Neural cell (in vitro differentiated cells): ENCODE data around the gene FOCAD. TPM values are rescaled to one million over a fixed set of nuclear protein-coding genes. Genes with fewer than 3 reads are reported as not detected.

Experiments
- H2AFZ ChIP-seq: fragments of 200-600, 300-800 bp; sonication (generic), shearing (Covaris generic); 2 replicates; pipeline ENCODE4 v1.6.0; 2014; ENCODE audit warnings: low read depth, mild to moderate bottlenecking, antibody characterized with exemption, low read length, moderate library complexity
- H3F3A ChIP-seq: fragments of 200-600 bp; shearing (Covaris generic); 2 replicates; pipeline ENCODE4 v1.6.1; 2016; ENCODE audit warnings: mild to moderate bottlenecking, moderate library complexity, mixed read lengths, antibody characterized with exemption, low read length; ENCODE audit not compliant: insufficient read depth, poor library complexity, severe bottlenecking
- H3K27ac ChIP-seq: fragments of 200-600, 300-800 bp; sonication (generic), shearing (Covaris generic); 2 replicates; pipeline ENCODE4 v1.5.1; 2014; ENCODE audit warnings: mild to moderate bottlenecking, low read length, moderate library complexity
- H3K27me3 ChIP-seq: fragments of 300-800, 200-600 bp; sonication (generic), shearing (Covaris generic); 2 replicates; pipeline ENCODE4 v1.6.0; 2014; ENCODE audit warnings: mild to moderate bottlenecking, low read depth, low read length, moderate library complexity; ENCODE audit not compliant: insufficient read depth
- H3K36me3 ChIP-seq: fragments of 300-800, 200-600 bp; sonication (generic), shearing (Covaris generic); 2 replicates; pipeline ENCODE4 v1.5.1; 2014; ENCODE audit warnings: mild to moderate bottlenecking, antibody characterized with exemption, low read length, moderate library complexity; ENCODE audit not compliant: insufficient read depth
- H3K4me2 ChIP-seq: fragments of 300-800, 200-600 bp; sonication (generic), shearing (Covaris generic); 2 replicates; pipeline ENCODE4 v1.6.0; 2014; ENCODE audit warnings: mild to moderate bottlenecking, low read length
- H3K4me3 ChIP-seq: fragments of 300-800, 200-600 bp; sonication (generic), shearing (Covaris generic); 2 replicates; pipeline ENCODE4 v1.5.1; 2014; ENCODE audit warnings: mild to moderate bottlenecking, low read length, moderate library complexity
- H3K79me2 ChIP-seq: fragments of 200-600 bp; shearing (Covaris generic); replicated peaks from 2 replicates; pipeline ENCODE4 v1.6.0; 2014; ENCODE audit warnings: mild to moderate bottlenecking, low read length, moderate library complexity; ENCODE audit not compliant: insufficient read depth
- H3K9ac ChIP-seq: fragments of 300-800, 200-600 bp; sonication (generic), shearing (Covaris generic); 2 replicates; pipeline ENCODE4 v1.6.1; 2016; ENCODE audit warnings: mild to moderate bottlenecking, low read length, mixed read lengths
- H3K9me2 ChIP-seq: fragments of 200-600 bp; shearing (Covaris generic); 2 replicates; pipeline ENCODE4 v1.6.1; 2016; ENCODE audit warnings: mild to moderate bottlenecking, low read length, mixed read lengths; ENCODE audit not compliant: insufficient read depth
- H3K9me3 ChIP-seq: fragments of 200-600, 300-800 bp; sonication (generic), shearing (Covaris generic); 2 replicates; pipeline ENCODE4 v1.6.1; 2016; ENCODE audit warnings: mild to moderate bottlenecking, mixed run types, low read length, moderate library complexity, mixed read lengths
- H4K20me1 ChIP-seq: fragments of 200-600 bp; shearing (Covaris generic); 2 replicates; pipeline ENCODE4 v1.6.1; 2016; ENCODE audit warnings: mild to moderate bottlenecking, mixed run types; ENCODE audit not compliant: insufficient read depth
- CTCF ChIP-seq: fragments of 450-650 bp; IDR thresholded peaks from 2 replicates; pipeline ENCODE4 v1.5.1; 2014; ENCODE audit warnings: antibody characterized with exemption, mild to moderate bottlenecking, moderate library complexity; ENCODE audit not compliant: poor library complexity, severe bottlenecking
- EP300 ChIP-seq: fragments of 450-650 bp; conservative IDR thresholded peaks from 2 replicates; pipeline ENCODE4 v1.6.1; 2014; ENCODE audit warnings: antibody characterized with exemption, mild to moderate bottlenecking, moderate library complexity; ENCODE audit not compliant: poor library complexity, severe bottlenecking
- EZH2 ChIP-seq: fragments of 200-600, 300-800 bp; shearing (Covaris generic), sonication (generic); IDR thresholded peaks from 2 replicates; pipeline ENCODE4 v1.6.1; 2014; ENCODE audit warnings: antibody characterized with exemption, low read length, borderline replicate concordance, mild to moderate bottlenecking; ENCODE audit not compliant: insufficient read depth, poor library complexity, severe bottlenecking
- MXI1 ChIP-seq: fragments of 450-650 bp; conservative IDR thresholded peaks from 2 replicates; pipeline ENCODE4 v1.6.1; 2014; ENCODE audit warnings: antibody characterized with exemption, mild to moderate bottlenecking; ENCODE audit not compliant: poor library complexity, severe bottlenecking
- POLR2AphosphoS5 ChIP-seq: IDR thresholded peaks from 2 replicates; pipeline ENCODE4 v1.6.1; 2012
- RAD21 ChIP-seq: fragments of 450-650 bp; conservative IDR thresholded peaks from 2 replicates; pipeline ENCODE4 v1.6.1; 2014; ENCODE audit warnings: antibody characterized with exemption, mild to moderate bottlenecking, moderate library complexity
- REST ChIP-seq: IDR thresholded peaks from 2 replicates; pipeline ENCODE4 v1.6.1; 2012; ENCODE audit warnings: borderline replicate concordance
- SMC3 ChIP-seq: fragments of 450-650 bp; conservative IDR thresholded peaks from 2 replicates; pipeline ENCODE4 v1.6.1; 2014; ENCODE audit warnings: antibody characterized with exemption, mild to moderate bottlenecking, moderate library complexity; ENCODE audit not compliant: poor library complexity
- TAF1 ChIP-seq: IDR thresholded peaks from 2 replicates; pipeline ENCODE4 v1.6.1; 2012; ENCODE audit warnings: low read depth
- polyA plus RNA-seq: library from polyadenylated mRNA; depleted of rRNA; stranded (reverse); fragments of >200 nt; gene quantifications from 2 replicates; pipeline ENCODE4 v1.2.3, GENCODE V29; 2014

FOCAD gene
- polyA plus RNA-seq, 1 donor from 2014 or later: 23.5 TPM

GRCh38 chr9:20749496-20750198, 65.6 kb downstream of the FOCAD start:
- Histone ChIP-seq H3F3A (no peaks in the 10 kb centered on the region), H3K36me3 (no peaks in the 10 kb centered on the region), H3K79me2 (no peaks in the 10 kb centered on the region), H3K4me3 (no peak overlapping the region), H3K27me3 (no peaks in the 10 kb centered on the region), H4K20me1 (no peaks in the 10 kb centered on the region), H3K27ac (peak overlapping the region; percentile 49), H2AFZ (no peak overlapping the region), H3K4me2 (no peak overlapping the region), H3K9ac (no peak overlapping the region), H3K9me2 (no peaks in the 10 kb centered on the region), H3K9me3 (no peaks in the 10 kb centered on the region)
- TF ChIP-seq POLR2AphosphoS5 (peak; percentile 17), MXI1 (no peak)

GRCh38 chr9:20753761-20754160, 69.7 kb downstream of the FOCAD start:
- TF ChIP-seq RAD21: no peak
- no peak for TF ChIP-seq TAF1
- no peak for TF ChIP-seq MXI1
- no peak for TF ChIP-seq EP300
- no peak for TF ChIP-seq EZH2
- no peak for TF ChIP-seq SMC3
- TF ChIP-seq CTCF: no peak
- TF ChIP-seq POLR2AphosphoS5: no peak
- no peak for TF ChIP-seq REST
- H4K20me1 ChIP-seq: no peaks in the 10 kb centered on the region
- no peaks in the 10 kb centered on the region for H3K27me3 ChIP-seq

DNA sequence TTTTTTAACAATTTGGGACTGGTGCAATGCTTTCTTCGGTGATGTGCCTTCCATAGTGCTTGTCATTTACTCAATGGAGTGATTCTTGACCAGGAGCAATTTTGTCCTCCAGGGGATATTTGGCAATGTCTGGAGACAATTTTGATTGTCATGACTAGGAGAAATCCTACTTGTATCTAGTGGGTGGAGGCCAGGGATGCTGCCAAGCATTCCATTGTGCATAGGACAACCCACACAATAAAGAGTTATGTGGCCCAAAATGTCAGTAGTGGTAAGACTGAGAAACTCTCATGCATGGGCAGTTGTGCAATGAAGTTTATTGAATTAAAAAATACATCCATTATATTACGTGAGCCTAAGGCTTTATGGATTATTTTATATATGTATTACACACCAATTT, 70.5 kb downstream of the FOCAD start:
- H3K9ac ChIP-seq: no peak overlapping the region
- H2AFZ ChIP-seq: no peak overlapping the region
- H3K4me2 ChIP-seq: no peak overlapping the region
- no peaks in the 10 kb centered on the region for H3F3A ChIP-seq
- H3K9me2 ChIP-seq: no peaks in the 10 kb centered on the region
- H3K79me2 ChIP-seq: no peaks in the 10 kb centered on the region
- no peaks in the 10 kb centered on the region for H3K36me3 ChIP-seq
- H3K27ac ChIP-seq: no peak overlapping the region
- TF ChIP-seq EZH2: no peak
- TF ChIP-seq POLR2AphosphoS5: no peak
- no peak for TF ChIP-seq MXI1
- TF ChIP-seq TAF1: no peak
- no peaks in the 10 kb centered on the region for H4K20me1 ChIP-seq
- no peaks in the 10 kb centered on the region for H3K9me3 ChIP-seq
- no peaks in the 10 kb centered on the region for H3K27me3 ChIP-seq
- no peak overlapping the region for H3K4me3 ChIP-seq

More at GRCh38 chr9:20753761-20754160, 69.7 kb downstream of the FOCAD start:
- Histone ChIP-seq H2AFZ (no peak overlapping the region), H3K4me2 (no peak overlapping the region), H3K9ac (no peak overlapping the region), H3K36me3 (no peaks in the 10 kb centered on the region), H3K9me2 (no peaks in the 10 kb centered on the region), H3K27ac (no peak overlapping the region), H3K79me2 (no peaks in the 10 kb centered on the region), H3K9me3 (no peaks in the 10 kb centered on the region), H3F3A (no peaks in the 10 kb centered on the region), H3K4me3 (no peak overlapping the region)
